ENCODE measurements around the gene ZSWIM5. TPM values are rescaled to one million over a fixed set of nuclear protein-coding genes. Genes with fewer than 3 reads are reported as not detected.
"Not testable (repeated sequence)": the region's sequence is repeated elsewhere in the genome, so short reads cannot be mapped to it uniquely, and the experiment has no call there.

The ZSWIM5 gene
- total RNA-seq, 1 donor from 2014 or later, result 1.5 TPM

GRCh38 chr1:44994309-44994898 is 212.0 kb downstream of the ZSWIM5 start:
- DNase-seq (ENCODE audit: low spot score), result no peak
- intact Hi-C loops (cut with DNase I), result no loop called here

GRCh38 chr1:44988531-44989156 is 217.8 kb downstream of the ZSWIM5 start:
- DNase-seq (ENCODE audit: low spot score), result no peak
- intact Hi-C loops (cut with DNase I), result loop anchor here (5.0 kb wide), 1 partner anchor 146 kb away; the partner anchor contains the start of gene PTCH2

DNA sequence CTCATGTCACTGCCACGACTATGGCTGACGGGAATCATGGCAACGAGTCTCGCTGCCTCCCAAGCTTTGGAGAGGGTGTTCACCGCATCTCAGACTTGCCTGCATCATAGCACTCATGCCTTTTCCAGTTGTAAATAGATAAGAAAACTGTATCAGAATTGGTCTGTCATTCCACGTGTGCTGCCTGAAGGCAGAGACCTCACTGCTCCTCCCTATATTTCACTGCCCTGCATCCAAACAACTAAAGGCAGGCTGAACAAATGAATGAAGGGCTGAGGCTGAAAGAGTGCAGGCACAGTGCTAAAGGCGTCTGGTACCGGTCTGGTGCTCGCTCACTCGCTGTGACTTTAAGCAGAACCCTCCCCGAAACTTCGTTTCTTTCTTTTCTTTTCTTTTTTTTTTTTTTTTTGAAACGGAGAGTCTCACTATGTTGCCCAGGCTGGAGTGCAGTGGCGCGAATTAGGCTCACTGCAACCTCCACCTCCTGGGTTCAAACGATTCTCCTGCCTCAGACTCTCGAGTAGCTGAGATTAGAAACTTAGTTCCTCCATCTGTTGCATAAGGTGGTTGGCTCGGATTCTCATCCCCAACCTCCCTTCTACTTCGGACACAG is 220.6 kb downstream of the ZSWIM5 start:
- DNase-seq (ENCODE audit: low spot score), result no peak
- intact Hi-C loops (cut with DNase I), result loop anchor here (1.0 to 5.0 kb wide), 2 partner anchors 25 to 144 kb away; partner anchors contain the start of genes HECTD3 and PTCH2

DNA sequence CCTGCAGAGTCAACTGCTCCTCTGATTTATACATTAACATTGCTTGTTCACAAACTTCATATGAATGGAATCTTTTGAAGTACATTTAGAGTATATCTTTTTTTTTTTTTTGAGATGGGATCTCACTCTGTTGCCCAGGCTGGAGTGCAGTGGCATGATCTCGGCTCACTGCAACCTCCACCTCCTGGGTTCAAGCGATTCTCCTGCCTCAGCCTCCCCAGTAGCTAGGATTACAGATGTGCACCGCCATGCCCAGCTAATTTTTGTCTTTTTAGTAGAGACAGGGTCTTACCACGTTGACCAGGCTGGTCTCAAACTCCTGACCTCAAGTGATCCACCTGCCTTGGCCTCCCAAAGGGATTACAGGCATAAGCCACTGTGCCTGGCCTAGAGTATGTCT is 229.0 kb downstream of the ZSWIM5 start:
- DNase-seq (ENCODE audit: low spot score); intact Hi-C loops (cut with DNase I): not testable (repeated sequence)

DNA sequence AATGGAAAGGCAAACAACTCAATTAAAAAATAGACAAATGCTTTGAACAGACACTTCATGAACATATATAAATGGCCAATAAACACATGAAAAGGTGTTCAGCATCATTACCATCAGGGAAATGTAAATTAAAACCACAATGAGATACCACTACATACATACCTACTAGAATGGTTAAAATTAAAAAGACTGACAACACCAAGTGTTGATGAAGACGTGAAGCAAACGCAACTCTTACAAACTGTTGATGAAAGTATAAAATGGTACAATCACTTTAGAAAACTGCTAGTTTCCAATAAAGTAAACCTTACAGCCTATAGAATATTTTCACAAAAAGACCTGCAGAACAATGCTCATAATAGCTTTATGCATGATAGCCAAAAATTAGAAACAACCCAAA is 230.2 kb downstream of the ZSWIM5 start:
- intact Hi-C loops (cut with DNase I), result no loop called here
- DNase-seq (ENCODE audit: low spot score), result no peak

DNA sequence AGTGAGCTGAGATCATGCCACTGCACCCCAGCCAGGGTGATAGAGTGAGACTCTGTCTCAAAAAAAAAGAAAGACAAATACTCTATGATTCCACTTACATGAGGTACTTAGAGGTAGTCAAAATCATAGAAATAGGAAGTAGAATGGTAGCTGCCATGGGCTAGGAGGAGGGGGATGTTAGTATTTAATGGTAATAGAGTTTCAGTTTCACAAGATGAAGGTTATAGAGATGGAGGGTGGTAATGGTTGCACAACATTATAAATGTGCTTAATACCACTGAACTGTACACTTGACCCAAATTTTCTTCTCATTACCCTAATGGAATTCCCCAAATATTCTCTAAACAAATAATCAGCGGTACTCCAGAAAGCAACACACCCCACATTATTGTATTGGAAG is 232.8 kb downstream of the ZSWIM5 start:
- intact Hi-C loops (cut with DNase I), result no loop called here
- no peak for DNase-seq (ENCODE audit: low spot score)

DNA sequence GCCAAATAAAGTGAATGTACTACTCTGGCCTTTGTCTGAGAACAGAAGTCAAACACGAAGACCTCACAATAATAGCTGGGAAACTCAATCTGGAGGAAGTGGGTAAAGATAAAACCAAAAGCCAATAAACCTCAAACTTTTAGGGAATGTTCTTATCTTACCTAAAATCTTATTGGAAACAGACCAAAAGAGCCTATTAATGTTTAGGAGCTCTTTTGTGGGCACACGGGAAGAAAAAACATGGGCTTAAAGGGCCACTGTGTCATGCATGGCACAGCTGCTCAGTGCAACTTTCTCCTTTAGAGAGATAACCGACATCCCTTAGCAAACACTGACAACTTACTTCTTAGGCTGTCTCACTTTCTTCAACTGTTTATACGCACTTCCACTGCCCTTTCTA is 236.1 kb downstream of the ZSWIM5 start:
- intact Hi-C loops (cut with DNase I), result no loop called here
- no peak for DNase-seq (ENCODE audit: low spot score)

Other genes with a start within 250 kb of the ZSWIM5 start
- gene EIF2B3, start 220.0 kb downstream of the ZSWIM5 start, total RNA-seq, result 26.5 TPM
- gene HECTD3, start 195.3 kb downstream of the ZSWIM5 start, total RNA-seq, result 18.4 TPM
- 70.3 TPM for gene UROD, start 194.4 kb downstream of the ZSWIM5 start, total RNA-seq
- not detected for gene HPDL, start 120.3 kb upstream of the ZSWIM5 start, total RNA-seq
- 3.5 TPM for gene TOE1, start 133.6 kb upstream of the ZSWIM5 start, total RNA-seq
- 11.2 TPM for gene MUTYH, start 133.8 kb upstream of the ZSWIM5 start, total RNA-seq